PC-9 (cell line): ENCODE data around the gene MMP15. TPM values are rescaled to one million over a fixed set of nuclear protein-coding genes. Genes with fewer than 3 reads are reported as not detected.
"Not testable (repeated sequence)": the region's sequence is repeated elsewhere in the genome, so short reads cannot be mapped to it uniquely, and the experiment has no call there.

Source experiments
- BruUV-seq: library from RNA; stranded (reverse); fragments of 400-500 nt; replicated peaks from 2 replicates; lab custom pipeline; 2021; lab: Mats Ljungman, UMichigan
- CTCF ChIA-PET: fragments of 300-600 bp; sonication (Branson Sonifier 250); formaldehyde crosslinking; loops from one replicate; lab custom pipeline; 2022; ENCODE audit warnings: antibody characterized with exemption; lab: Charles Lee
- POLR2A ChIA-PET: fragments of 300-600 bp; sonication (Branson Sonifier 250); formaldehyde crosslinking; loops from one replicate; lab custom pipeline; 2022; ENCODE audit warnings: antibody characterized with exemption; ENCODE audit not compliant: unreplicated experiment; lab: Charles Lee
- DNase-seq, 2 experiments: peaks; one replicate each; pipeline versions ENCODE4 v3.0.0 to v3.0.0-alpha.2; 2015 to 2022; ENCODE audit warnings: mixed read lengths in 1 of 2
- H2AFZ ChIP-seq: fragments of 200-600 bp; sonication (generic); 2 replicates; pipeline ENCODE4 v1.8.1; 2017; ENCODE audit warnings: antibody characterized with exemption
- H3F3A ChIP-seq: fragments of 200-600 bp; sonication (generic); 2 replicates; pipeline ENCODE4 v1.8.1; 2017; ENCODE audit warnings: antibody characterized with exemption, mild to moderate bottlenecking, low read depth; ENCODE audit not compliant: insufficient read depth
- H3K27ac ChIP-seq: fragments of 200-600 bp; sonication (generic); 2 replicates; pipeline ENCODE4 v1.6.1; 2016; ENCODE audit warnings: mixed run types
- H3K27me3 ChIP-seq: fragments of 200-600 bp; sonication (generic); 2 replicates; pipeline ENCODE4 v1.6.1; 2016; ENCODE audit warnings: low read depth, mixed run types; ENCODE audit not compliant: insufficient read depth
- H3K36me3 ChIP-seq: fragments of 200-600 bp; sonication (generic); 2 replicates; pipeline ENCODE4 v1.6.1; 2016; ENCODE audit warnings: low read depth, mixed run types
- H3K4me1 ChIP-seq: fragments of 200-600 bp; sonication (generic); replicated peaks from 2 replicates; pipeline ENCODE4 v1.6.1; 2016; ENCODE audit warnings: mixed run types; ENCODE audit not compliant: insufficient read depth
- H3K4me2 ChIP-seq: fragments of 200-600 bp; sonication (generic); 2 replicates; pipeline ENCODE4 v1.6.1; 2017; ENCODE audit warnings: mixed run types
- H3K4me3 ChIP-seq: fragments of 200-600 bp; sonication (generic); 2 replicates; pipeline ENCODE4 v1.6.1; 2016; ENCODE audit warnings: mixed run types
- H3K79me2 ChIP-seq: fragments of 200-600 bp; sonication (generic); 2 replicates; pipeline ENCODE4 v1.6.1; 2017; ENCODE audit warnings: low read depth, mixed run types
- H3K9me2 ChIP-seq: fragments of 200-600 bp; sonication (generic); 2 replicates; pipeline ENCODE4 v1.8.1; 2017; ENCODE audit warnings: mild to moderate bottlenecking; ENCODE audit not compliant: insufficient read depth
- H3K9me3 ChIP-seq: fragments of 200-600 bp; sonication (generic); 2 replicates; pipeline ENCODE4 v1.8.1; 2016; ENCODE audit warnings: low read depth; ENCODE audit not compliant: insufficient read depth
- H4K20me1 ChIP-seq: fragments of 200-600 bp; sonication (generic); 2 replicates; pipeline ENCODE4 v1.8.1; 2017; ENCODE audit not compliant: insufficient read depth
- CTCF ChIP-seq: fragments of 200-600 bp; sonication (generic); conservative IDR thresholded peaks from 2 replicates; pipeline ENCODE4 v1.6.1; 2017; ENCODE audit warnings: mixed run types, antibody characterized with exemption, mild to moderate bottlenecking, moderate library complexity
- EZH2 ChIP-seq: fragments of 200-600 bp; sonication (generic); IDR thresholded peaks from 2 replicates; pipeline ENCODE4 v1.8.0; 2017; ENCODE audit warnings: antibody characterized with exemption, low read depth
- intact Hi-C: fragments of 100-400 bp; cut with micrococcal nuclease; formaldehyde crosslinking; loops from one replicate; pipeline ENCODE4 v1.10.0; 2022; ENCODE audit not compliant: unreplicated experiment
- total RNA-seq: library from RNA; stranded (reverse); gene quantifications from 2 replicates; pipeline ENCODE4 v1.2.3, GENCODE V29; 2021

MMP15 gene
- total RNA-seq, 1 experiment from 2014 or later, result 20.1 TPM

- Histone ChIP-seq H3K4me3 (no peak overlapping the region), H3K79me2 (no peaks in the 10 kb centered on the region), H3K4me1 (no peaks in the 10 kb centered on the region), H3K27ac (no peak overlapping the region), H2AFZ (no peak overlapping the region), H3F3A (no peaks in the 10 kb centered on the region; the same call in 1 of the 2 replicates), H3K4me2 (no peak overlapping the region), H3K9me2 (no peaks in the 10 kb centered on the region), H3K36me3 (no peaks in the 10 kb centered on the region), H4K20me1 (no peaks in the 10 kb centered on the region), H3K27me3 (no peaks in the 10 kb centered on the region), H3K9me3 (peaks cover 6% of the 10 kb centered on the region; the same call in 1 of the 2 replicates)
- DNase-seq, result no peak
- ChIA-PET POLR2A (no interaction called here), CTCF (interaction anchor here (0.7 kb wide), 1 partner anchor 176 kb away, joined by 4 read pairs; no protein-coding TSS in a partner anchor)
- TF ChIP-seq EZH2 (no peak), CTCF (no peak)
- intact Hi-C loops, result no loop called here
- BruUV-seq, result no TSS peak
These were observed 49.1 kb downstream of the MMP15 start for GRCh38 chr16:58074657-58075056.

- POLR2A ChIA-PET, result no interaction called here
- no peak overlapping the region for H2AFZ ChIP-seq
- no peaks in the 10 kb centered on the region for H3K4me1 ChIP-seq
- DNase-seq, result no peak
- TF ChIP-seq CTCF (no peak), EZH2 (no peak)
- no peaks in the 10 kb centered on the region for H3K27me3 ChIP-seq
- intact Hi-C loops, result no loop called here
- H3K4me2 ChIP-seq, result no peak overlapping the region
- no TSS peak for BruUV-seq
- H3K9me2 ChIP-seq, result no peaks in the 10 kb centered on the region
- H3K9me3 ChIP-seq, result peaks cover 6% of the 10 kb centered on the region; the same call in 1 of the 2 replicates
- no peak overlapping the region for H3K27ac ChIP-seq
- H4K20me1 ChIP-seq, result no peaks in the 10 kb centered on the region
- no peak overlapping the region for H3K4me3 ChIP-seq
- CTCF ChIA-PET, result no interaction called here
- H3K36me3 ChIP-seq, result no peaks in the 10 kb centered on the region
- H3K79me2 ChIP-seq, result no peaks in the 10 kb centered on the region
- no peaks in the 10 kb centered on the region; the same call in 1 of the 2 replicates for H3F3A ChIP-seq
These were observed 51.0 kb downstream of the MMP15 start for GRCh38 chr16:58076514-58076913.

- H3K4me2 ChIP-seq, result no peak overlapping the region
- POLR2A ChIA-PET, result no interaction called here
- H4K20me1 ChIP-seq, result no peaks in the 10 kb centered on the region
- no peak overlapping the region for H2AFZ ChIP-seq
- no peaks in the 10 kb centered on the region for H3K4me1 ChIP-seq
- TF ChIP-seq CTCF, result no peak
- no peak for TF ChIP-seq EZH2
- H3K27ac ChIP-seq, result no peak overlapping the region
- H3K9me2 ChIP-seq, result no peaks in the 10 kb centered on the region
- H3F3A ChIP-seq, result no peaks in the 10 kb centered on the region; the same call in 1 of the 2 replicates
- DNase-seq, result no peak
- peaks cover 6% of the 10 kb centered on the region; the same call in 1 of the 2 replicates for H3K9me3 ChIP-seq
- CTCF ChIA-PET, result no interaction called here
- no peak overlapping the region for H3K4me3 ChIP-seq
- intact Hi-C loops, result no loop called here
- no peaks in the 10 kb centered on the region for H3K27me3 ChIP-seq
- BruUV-seq, result no TSS peak
- no peaks in the 10 kb centered on the region for H3K79me2 ChIP-seq
- no peaks in the 10 kb centered on the region for H3K36me3 ChIP-seq
These were observed 52.2 kb downstream of the MMP15 start for GRCh38 chr16:58077796-58078195.

DNA sequence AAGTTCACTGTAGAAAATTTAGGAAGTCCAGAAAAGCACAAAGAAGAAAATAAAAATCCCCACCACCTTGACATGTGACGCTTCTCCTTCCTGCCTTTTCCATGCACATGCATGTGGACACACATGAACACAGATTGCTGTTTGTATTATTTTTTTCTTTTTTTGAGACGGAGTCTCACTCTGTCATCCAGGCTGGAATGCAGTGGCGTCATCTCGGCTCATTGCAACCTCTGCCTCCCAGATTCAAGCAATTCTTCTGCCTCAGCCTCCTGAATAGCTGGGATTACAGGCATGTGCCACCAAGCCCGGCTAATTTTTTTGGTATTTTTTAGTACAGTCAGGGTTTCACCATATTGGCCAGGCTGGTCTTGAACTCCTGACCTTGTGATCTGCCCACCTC lies 55.1 kb downstream of the MMP15 start:
- CTCF ChIA-PET, H2AFZ ChIP-seq, BruUV-seq, H3K27me3 ChIP-seq, H3K27ac ChIP-seq, H3K79me2 ChIP-seq, H3K36me3 ChIP-seq, H4K20me1 ChIP-seq, H3K9me2 ChIP-seq, H3K4me1 ChIP-seq, intact Hi-C loops, H3K9me3 ChIP-seq, H3K4me2 ChIP-seq, H3K4me3 ChIP-seq, POLR2A ChIA-PET, DNase-seq, H3F3A ChIP-seq: not testable (repeated sequence)
